Measurements from ENCODE around the gene DIAPH3.

Gene DIAPH3

DNA sequence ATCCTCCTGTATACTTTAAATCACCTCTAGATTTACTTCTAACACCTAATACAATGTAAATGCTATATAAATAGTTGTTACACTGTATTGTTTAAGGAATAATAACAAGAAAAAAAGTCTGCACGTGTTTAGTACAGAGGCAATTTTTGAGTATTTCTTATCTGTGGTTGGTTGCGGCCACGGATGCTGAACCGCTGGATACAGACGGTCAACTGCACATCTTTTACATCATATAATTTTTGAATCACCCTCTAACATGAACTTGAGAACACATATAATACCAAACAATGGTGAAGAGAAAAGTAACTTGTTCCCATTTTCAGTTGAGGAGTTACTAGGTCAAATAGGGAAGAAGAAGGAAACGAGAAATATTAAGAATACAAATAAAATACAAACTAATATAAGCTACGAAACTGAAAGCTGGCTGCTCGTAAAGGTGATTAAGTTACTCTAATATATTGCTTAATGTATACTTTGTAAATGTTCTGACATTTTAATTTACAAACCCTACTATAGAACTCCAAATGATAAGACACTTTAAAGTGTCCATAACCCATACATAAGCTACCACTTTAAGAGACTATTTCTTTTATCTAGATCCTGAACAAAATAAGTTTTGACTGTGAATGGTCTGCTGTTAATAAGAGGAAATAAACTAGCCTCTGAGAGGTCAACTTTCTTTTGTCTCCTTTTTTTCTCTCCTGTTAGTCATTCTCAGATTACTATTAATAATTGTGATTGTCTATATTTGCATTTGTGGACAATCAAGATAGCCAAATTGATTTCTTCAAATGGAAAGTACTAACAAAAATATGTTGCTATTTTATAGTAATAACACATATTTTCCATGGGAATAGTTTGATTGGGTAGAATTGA lies 457.4 kb downstream of the DIAPH3 start:
- FAIRE-seq (no peak), DNase-seq (ENCODE audit: insufficient read length, low spot score) (no peak)
- no peak for TF ChIP-seq POLR2A (IDR thresholded peaks at IDR 0.05; ENCODE audit: low read depth, low read length)

DNA sequence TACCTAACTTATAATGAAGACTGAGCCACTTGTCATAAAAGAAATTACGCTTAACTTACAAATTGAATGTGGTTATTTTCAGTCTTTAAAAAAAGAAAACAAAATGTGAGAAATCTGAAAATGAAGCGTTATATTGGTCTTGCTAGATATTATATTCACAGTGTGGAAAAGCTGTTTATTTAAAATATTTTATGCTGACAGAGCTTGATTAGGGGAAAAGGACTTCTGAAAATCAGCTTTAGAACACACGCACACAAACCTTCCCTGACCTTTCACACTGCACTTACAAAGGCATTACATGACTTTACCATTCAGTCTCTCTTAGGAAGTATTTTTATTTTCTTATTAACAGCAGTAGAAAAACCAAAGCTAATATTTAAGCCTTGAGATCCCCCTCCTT lies 461.5 kb downstream of the DIAPH3 start:
- FAIRE-seq: no peak
- TF ChIP-seq POLR2A (IDR thresholded peaks at IDR 0.05; ENCODE audit: low read depth, low read length): no peak
- no peak for DNase-seq (ENCODE audit: insufficient read length, low spot score)

- no peak for TF ChIP-seq POLR2A (IDR thresholded peaks at IDR 0.05; ENCODE audit: low read depth, low read length)
- FAIRE-seq (no peak), DNase-seq (ENCODE audit: insufficient read length, low spot score) (no peak)
Observed at GRCh38 chr13:59701261-59701660, 462.5 kb downstream of the DIAPH3 start.

- TF ChIP-seq POLR2A (IDR thresholded peaks at IDR 0.05; ENCODE audit: low read depth, low read length): no peak
- DNase-seq (ENCODE audit: insufficient read length, low spot score) (no peak), FAIRE-seq (no peak)
Observed at GRCh38 chr13:59700281-59700680, 463.4 kb downstream of the DIAPH3 start.

GRCh38 chr13:59696271-59696670 lies 467.5 kb downstream of the DIAPH3 start:
- TF ChIP-seq POLR2A (IDR thresholded peaks at IDR 0.05; ENCODE audit: low read depth, low read length): no peak
- FAIRE-seq: no peak
- DNase-seq (ENCODE audit: insufficient read length, low spot score): no peak

DNA sequence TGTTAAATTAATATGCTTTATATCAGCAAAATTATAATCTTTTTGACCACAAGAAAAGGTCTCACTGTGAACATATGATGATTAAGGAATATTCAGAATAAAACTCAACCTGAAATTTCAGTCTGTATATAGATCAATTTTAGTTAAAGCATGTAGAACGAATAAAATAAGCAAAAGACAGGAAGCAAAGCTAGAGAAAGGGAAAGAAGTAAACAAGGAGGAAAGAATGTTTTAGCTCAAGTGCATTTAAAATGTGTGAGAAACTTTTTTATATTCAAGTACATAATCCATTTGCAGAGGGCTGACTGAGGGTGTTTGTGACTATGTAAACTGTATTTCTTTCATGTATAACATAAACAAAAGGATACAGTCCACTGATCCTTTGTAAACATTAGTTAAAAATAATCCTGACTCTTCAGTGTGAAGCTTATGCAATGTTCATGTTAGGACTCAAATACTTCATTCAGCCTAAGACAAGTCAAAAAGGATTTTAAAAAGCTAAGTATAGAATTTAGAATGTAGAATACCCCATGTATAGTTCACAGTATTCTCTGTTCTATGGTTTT lies 472.1 kb downstream of the DIAPH3 start:
- TF ChIP-seq POLR2A (IDR thresholded peaks at IDR 0.05; ENCODE audit: low read depth, low read length): no peak
- DNase-seq (ENCODE audit: insufficient read length, low spot score) (no peak), FAIRE-seq (no peak)

DNA sequence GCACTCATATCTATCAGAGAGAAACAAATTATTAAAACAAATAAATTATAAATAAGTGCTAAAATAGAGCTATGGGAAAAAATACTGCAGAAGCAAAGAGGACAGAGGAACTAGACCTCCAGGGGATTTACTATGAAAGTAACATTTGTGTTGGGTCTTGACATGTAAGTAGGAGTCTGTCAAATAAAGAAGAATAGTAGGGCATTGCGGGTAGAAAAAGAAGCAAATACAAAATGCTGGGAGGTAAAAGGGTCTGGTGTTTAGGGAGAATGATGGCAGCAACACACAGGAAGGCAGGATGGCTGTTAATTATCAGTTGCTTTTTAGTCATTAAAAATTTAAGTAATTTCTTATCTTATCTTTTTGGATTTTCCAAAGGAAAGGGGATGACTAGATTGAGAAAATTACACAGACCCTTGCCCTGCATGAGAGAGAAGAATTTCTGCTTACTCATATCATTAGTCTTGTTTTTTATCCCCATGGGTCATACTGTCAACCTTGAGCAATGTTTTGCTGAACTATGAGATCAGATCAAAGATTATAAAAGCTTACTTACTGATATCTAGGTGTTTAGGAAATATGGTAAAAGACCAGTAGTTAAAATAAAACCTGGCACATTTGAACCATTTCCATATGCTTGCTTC lies 472.7 kb downstream of the DIAPH3 start:
- FAIRE-seq (no peak), DNase-seq (ENCODE audit: insufficient read length, low spot score) (no peak)
- no peak for TF ChIP-seq POLR2A (IDR thresholded peaks at IDR 0.05; ENCODE audit: low read depth, low read length)

- TF ChIP-seq POLR2A (IDR thresholded peaks at IDR 0.05; ENCODE audit: low read depth, low read length): no peak
- no peak for FAIRE-seq
- no peak for DNase-seq (ENCODE audit: insufficient read length, low spot score)
Observed at GRCh38 chr13:59689057-59689456, 474.7 kb downstream of the DIAPH3 start.

GRCh38 chr13:59686798-59687394 lies 476.8 kb downstream of the DIAPH3 start:
- DNase-seq (ENCODE audit: insufficient read length, low spot score): no peak
- FAIRE-seq: peak; percentile 30
- no peak for TF ChIP-seq POLR2A (IDR thresholded peaks at IDR 0.05; ENCODE audit: low read depth, low read length)

GRCh38 chr13:59684105-59684504 lies 479.6 kb downstream of the DIAPH3 start:
- DNase-seq (ENCODE audit: insufficient read length, low spot score) (no peak), FAIRE-seq (no peak)
- TF ChIP-seq POLR2A (IDR thresholded peaks at IDR 0.05; ENCODE audit: low read depth, low read length): no peak

DNA sequence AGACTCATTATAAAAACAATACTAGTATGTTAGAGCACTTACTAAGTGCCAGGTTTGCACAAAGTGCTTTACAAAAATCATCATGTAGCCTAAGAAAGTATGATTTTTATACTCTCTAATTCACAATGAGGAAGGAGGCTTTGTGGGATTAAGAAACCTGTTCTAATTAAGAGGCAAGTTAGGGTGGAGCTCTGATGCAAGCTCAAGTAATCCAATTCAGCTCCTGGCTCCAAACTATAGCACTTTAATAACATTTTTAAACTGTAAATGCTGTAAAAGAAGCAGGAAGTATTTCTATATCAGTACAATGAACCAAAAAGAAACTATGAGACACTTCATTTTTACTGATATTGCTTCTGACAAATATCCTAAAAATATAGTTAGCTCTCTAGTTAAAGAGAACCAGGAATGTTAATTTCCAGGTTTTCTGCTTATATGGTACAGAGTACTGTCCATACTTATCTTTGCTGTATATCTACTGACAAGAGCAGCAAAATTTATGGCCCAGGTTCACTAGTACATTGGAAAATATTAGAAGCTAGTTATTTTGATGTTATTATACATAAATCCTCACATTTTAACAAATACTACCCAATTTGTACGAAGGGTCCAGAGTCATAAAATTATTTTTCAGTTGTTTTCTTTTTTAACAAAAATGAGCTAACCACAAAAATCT lies 482.0 kb downstream of the DIAPH3 start:
- FAIRE-seq: no peak
- DNase-seq (ENCODE audit: insufficient read length, low spot score): no peak
- no peak for TF ChIP-seq POLR2A (IDR thresholded peaks at IDR 0.05; ENCODE audit: low read depth, low read length)

DNA sequence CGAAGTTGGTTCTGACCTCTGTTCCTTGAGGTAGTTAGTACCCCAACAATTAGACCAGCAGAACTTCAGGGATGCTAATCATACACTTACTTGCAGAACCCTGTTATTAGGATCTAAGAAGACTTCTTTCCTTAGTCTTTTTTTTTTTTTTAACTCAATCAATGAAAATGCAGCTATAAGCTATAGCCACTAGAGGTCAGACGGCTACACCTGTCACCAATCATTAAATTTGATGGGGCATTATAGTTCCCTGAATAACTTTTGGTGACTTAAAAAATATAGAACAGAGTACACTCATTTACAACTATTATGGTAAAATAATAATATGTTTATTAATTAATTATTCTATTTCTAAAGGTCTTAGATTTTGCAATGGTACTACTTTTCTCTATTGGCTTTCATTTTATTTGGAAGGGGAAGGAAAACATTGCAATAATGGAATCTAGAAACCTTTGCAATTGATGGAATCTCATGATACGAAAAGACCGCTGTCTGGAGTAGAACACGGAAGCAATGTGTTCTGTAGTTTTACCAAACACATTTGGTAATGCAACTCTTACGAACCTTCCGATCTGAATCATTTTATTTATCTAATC lies 483.2 kb downstream of the DIAPH3 start:
- no peak for TF ChIP-seq POLR2A (IDR thresholded peaks at IDR 0.05; ENCODE audit: low read depth, low read length)
- FAIRE-seq (no peak), DNase-seq (ENCODE audit: insufficient read length, low spot score) (no peak)

DNA sequence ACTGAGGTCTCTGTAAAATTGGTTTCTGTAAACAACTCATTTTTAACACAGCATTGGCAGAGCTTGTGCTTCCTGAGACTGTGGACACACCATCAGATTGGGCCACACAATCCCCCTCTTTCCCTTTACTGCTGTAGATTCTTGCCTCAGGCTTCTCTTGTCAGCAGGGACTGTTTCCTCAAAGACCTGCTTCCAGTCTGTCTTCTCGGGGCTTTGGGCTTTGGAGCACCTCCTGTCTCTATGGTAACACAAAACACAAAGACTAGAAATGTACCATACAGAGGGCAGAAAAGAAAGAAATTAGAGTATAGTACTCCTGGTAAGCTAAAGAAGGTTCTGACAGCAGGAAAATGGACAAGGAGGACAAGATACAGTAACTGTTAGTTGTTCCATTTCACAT lies 484.5 kb downstream of the DIAPH3 start:
- FAIRE-seq (no peak), DNase-seq (ENCODE audit: insufficient read length, low spot score) (no peak)
- TF ChIP-seq POLR2A (IDR thresholded peaks at IDR 0.05; ENCODE audit: low read depth, low read length): no peak

Measured in H54 (cell line).